ENCODE data around the gene NOMO2. TPM values are rescaled to one million over a fixed set of nuclear protein-coding genes. Genes with fewer than 3 reads are reported as not detected.
"Not testable (repeated sequence)": the region's sequence is repeated elsewhere in the genome, so short reads cannot be mapped to it uniquely, and the experiment has no call there.

The NOMO2 gene
- total RNA-seq, 1 donor from 2014 or later, result 118 TPM

DNA sequence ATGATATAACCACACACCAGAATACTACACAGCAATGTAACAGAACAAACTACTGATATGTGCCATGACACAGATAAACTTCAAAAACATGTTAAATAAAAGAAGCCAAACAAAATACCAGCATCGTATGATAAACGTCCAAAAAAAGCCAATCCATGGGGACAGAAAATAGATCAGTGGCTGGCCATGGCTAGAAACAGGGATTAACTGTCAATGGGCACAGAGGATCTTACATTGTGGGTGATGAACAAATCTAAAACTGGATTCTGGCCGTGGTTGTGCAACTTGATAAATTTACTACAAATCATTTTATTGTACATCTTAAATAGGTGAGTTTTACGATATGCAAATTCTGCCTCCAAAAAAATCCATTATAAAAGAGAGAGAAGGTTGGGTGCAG lies 35.4 kb downstream of the NOMO2 start:
- H3K4me3 ChIP-seq; H3K4me1 ChIP-seq; DNase-seq; H3K9me3 ChIP-seq; ATAC-seq; intact Hi-C loops (cut with DNase I); H3K27me3 ChIP-seq (ENCODE audit: low read depth); H3K27ac ChIP-seq: not testable (repeated sequence)
- peaks cover 13% of the 10 kb centered on the region for H3K36me3 ChIP-seq

DNA sequence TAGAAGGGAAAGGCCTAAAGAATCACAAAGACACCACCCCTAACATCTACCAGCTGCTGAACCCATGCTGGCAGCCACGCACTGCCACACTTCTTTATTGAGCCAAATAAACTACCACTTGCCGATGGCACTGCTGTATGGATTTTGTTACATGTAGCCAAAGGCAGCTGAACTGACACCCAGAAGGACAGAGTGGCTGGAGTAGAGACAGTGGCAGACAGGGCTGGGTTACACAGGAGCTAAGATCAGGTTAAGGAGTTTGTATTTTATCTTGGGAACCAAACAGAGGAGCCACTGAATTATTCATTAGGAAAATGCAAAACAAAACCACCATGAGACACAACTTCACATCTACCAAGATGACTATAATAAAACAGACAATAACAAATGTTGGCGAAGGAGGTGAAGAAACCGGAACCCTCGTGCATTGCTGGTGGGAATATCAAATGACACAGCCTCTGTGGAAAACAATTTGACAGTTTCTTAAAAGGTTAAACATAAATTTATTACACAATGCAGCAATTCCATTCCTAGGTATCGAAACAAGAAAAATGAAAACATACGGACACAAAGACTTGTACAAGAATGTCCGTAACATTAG lies 35.9 kb downstream of the NOMO2 start:
- ATAC-seq; H3K27me3 ChIP-seq (ENCODE audit: low read depth); H3K9me3 ChIP-seq; H3K27ac ChIP-seq; H3K4me3 ChIP-seq; DNase-seq; H3K4me1 ChIP-seq; intact Hi-C loops (cut with DNase I): not testable (repeated sequence)
- peaks cover 13% of the 10 kb centered on the region for H3K36me3 ChIP-seq

DNA sequence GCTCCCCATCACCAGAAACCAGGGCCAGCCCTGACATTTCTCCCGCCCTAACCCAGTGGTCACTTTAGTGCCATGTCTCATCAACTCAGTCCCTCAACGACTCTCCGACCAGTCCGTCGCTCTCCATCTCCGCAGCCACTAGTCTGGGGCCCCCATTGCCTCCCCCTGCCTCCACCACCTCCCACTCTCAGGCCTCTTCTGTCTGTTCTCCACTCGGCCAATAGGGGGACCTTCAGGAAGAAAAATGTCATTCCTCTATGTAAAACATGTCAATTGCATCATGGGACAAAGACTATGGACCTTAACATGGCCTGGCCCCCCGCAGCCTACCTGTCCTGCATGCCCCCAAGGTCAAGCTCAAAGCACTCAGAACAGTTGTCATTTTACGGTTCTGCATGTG lies 39.3 kb downstream of the NOMO2 start:
- DNase-seq; H3K9me3 ChIP-seq; H3K4me3 ChIP-seq; H3K4me1 ChIP-seq; H3K27me3 ChIP-seq (ENCODE audit: low read depth); H3K27ac ChIP-seq; ATAC-seq; intact Hi-C loops (cut with DNase I); H3K36me3 ChIP-seq: not testable (repeated sequence)

DNA sequence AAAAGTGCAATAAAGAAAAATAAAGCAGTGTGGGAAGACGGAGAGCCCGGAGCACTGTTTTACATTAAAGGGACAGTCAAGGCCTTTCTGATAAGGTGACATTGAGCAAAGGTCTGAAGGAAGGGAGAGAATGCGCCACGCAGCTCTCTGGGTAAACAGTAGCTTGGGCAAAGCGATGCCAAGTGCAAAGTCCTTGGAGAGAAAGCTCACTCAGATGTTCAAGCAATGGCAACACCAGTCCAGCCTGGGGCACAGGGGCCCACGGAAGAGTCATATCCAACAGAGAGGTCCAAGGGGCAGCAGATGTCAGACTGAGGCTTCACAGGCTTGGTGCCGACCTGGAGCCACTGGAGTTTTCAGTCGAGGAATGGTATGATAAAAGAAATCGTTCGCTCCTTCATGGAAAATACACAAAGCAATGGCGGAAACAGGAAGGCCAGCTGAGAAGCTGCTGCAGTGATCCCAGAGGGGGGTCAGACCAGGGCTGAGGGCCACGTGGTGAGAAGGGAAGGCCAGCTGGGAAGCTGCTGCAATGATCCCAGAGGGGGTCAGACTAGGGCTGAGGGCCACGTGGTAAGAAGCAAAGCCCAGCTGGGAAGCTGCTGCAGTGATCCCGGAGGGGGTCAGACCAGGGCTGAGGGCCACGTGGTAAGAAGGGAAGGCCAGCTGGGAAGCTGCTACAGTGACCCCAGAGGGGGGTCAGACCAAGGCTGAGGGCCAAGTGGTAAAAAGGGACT lies 40.3 kb downstream of the NOMO2 start:
- H3K4me3 ChIP-seq; ATAC-seq; DNase-seq; H3K4me1 ChIP-seq; H3K9me3 ChIP-seq; H3K27me3 ChIP-seq (ENCODE audit: low read depth); H3K36me3 ChIP-seq; intact Hi-C loops (cut with DNase I); H3K27ac ChIP-seq: not testable (repeated sequence)

DNA sequence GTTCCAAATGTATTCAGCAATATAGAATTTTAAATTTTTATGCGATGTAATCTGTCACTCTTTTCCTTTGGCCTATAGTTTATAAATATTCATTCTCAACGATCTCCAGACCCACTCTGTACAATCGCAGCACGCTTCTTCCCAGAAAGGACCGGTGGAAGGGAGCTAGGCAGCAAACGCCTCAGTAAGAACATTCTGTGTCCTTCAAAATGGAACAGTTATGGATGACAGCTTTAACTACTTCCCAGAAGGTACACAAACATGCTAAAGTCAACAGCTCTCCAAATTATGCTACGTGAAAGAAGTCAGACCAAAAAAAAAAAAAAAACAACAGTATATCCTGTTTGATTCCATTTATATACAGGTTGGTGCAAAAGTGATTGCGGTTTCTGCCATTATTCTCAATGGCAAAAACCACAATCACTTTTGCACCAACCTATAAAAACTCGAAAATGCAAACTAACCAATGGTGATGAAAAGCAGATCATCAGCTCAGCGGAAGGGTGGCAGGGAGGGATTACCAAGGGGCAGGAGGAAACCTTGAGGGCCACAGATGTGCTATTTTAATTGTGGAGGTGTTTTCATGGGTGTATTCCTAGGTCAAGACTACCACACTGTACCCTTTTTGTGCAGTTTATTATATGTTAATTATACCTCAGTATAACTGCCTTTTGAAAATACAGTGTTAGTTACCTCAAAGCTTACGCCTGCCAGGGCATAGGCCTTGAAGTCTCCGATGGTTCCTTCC lies 43.2 kb downstream of the NOMO2 start:
- DNase-seq; intact Hi-C loops (cut with DNase I); H3K36me3 ChIP-seq; H3K9me3 ChIP-seq; H3K27me3 ChIP-seq (ENCODE audit: low read depth); H3K4me3 ChIP-seq; H3K27ac ChIP-seq; ATAC-seq; H3K4me1 ChIP-seq: not testable (repeated sequence)

DNA sequence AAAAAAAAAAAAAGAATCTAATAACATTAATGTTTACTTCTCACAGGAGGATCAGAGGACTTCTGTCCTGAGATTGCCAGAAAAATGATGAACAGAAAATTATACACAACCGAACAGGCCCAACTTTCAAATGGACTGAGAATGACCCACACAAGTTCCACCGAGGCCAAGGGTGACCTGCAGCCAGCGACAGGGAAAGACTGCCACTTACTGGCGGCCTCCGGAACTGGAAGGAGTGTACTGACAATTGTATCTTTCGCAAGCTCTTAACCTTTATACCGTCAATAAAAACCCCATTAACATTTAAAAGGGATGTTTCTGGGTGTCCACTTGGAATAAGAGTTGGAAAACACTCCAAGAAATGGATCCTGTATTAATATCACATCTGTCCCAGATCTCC lies 63.5 kb downstream of the NOMO2 start:
- DNase-seq; H3K4me1 ChIP-seq; H3K36me3 ChIP-seq; H3K27me3 ChIP-seq (ENCODE audit: low read depth); H3K9me3 ChIP-seq; H3K27ac ChIP-seq; intact Hi-C loops (cut with DNase I); H3K4me3 ChIP-seq: not testable (repeated sequence)
- ATAC-seq, result peak; percentile 74 to 85

DNA sequence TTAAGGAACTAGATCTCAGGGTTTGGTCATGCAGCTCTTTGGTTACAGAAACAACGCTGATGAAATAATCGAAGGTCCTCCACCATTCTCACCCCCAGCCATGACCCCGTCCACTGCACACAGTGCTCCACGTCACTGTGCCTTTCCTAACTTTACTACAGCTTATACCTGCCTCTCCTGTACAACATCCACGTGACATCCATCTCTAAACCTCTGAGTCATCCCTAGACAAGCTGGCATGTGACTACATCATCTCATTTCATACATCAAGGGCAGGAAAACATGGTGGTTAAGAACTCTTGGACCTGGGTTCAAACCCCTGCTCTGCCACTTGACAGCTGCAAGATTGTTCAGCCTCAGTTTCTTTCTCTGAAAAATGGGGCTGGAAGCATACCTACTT lies 64.9 kb downstream of the NOMO2 start:
- H3K27me3 ChIP-seq (ENCODE audit: low read depth); H3K36me3 ChIP-seq; DNase-seq; H3K4me1 ChIP-seq; H3K4me3 ChIP-seq; ATAC-seq; H3K27ac ChIP-seq; H3K9me3 ChIP-seq; intact Hi-C loops (cut with DNase I): not testable (repeated sequence)

DNA sequence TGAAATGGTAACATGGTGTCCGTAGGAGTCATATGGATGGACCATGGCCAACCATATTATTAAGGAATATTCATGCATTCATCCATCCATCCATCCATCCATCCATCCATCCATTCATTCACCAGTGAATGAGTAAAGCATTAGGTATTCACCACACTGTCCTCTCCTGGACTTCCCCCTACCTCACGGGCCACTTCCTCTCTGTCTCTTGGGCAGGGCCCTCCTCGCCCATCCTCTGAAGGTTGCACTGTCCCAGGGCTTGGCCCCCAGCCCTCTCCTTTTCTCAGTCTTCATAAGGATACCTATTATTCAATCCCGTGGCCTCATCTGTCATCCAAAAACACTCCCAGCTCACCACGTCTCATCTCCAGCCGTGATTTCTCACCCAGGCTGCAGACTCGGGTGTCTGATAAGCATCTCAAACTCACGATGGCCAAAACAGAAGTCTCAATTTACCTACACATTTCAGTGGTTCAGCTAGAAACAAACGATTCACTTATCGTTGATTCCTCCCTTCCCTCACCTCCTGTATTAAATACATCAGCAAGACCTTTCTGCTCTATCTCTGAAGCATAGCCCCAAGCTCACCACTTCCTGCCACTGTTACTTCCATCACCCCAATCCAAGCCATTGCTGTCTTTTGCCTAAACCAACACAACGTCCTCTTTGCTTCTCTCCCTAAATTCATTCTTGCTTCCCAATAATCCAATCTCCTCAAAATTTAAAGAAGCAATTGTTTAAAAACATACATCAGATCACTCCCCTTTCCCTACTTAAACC lies 69.6 kb downstream of the NOMO2 start:
- intact Hi-C loops (cut with DNase I); H3K27ac ChIP-seq; H3K36me3 ChIP-seq; ATAC-seq; H3K4me3 ChIP-seq; H3K27me3 ChIP-seq (ENCODE audit: low read depth); H3K9me3 ChIP-seq; H3K4me1 ChIP-seq; DNase-seq: not testable (repeated sequence)

DNA sequence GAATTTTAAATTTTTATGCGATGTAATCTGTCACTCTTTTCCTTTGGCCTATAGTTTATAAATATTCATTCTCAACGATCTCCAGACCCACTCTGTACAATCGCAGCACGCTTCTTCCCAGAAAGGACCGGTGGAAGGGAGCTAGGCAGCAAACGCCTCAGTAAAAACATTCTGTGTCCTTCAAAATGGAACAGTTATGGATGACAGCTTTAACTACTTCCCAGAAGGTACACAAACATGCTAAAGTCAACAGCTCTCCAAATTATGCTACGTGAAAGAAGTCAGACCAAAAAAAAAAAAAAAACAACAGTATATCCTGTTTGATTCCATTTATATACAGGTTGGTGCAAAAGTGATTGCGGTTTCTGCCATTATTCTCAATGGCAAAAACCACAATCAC lies 125.9 kb downstream of the NOMO2 start:
- H3K27me3 ChIP-seq (ENCODE audit: low read depth); H3K4me3 ChIP-seq; H3K27ac ChIP-seq; intact Hi-C loops (cut with DNase I); H3K36me3 ChIP-seq; DNase-seq; H3K9me3 ChIP-seq; ATAC-seq; H3K4me1 ChIP-seq: not testable (repeated sequence)

DNA sequence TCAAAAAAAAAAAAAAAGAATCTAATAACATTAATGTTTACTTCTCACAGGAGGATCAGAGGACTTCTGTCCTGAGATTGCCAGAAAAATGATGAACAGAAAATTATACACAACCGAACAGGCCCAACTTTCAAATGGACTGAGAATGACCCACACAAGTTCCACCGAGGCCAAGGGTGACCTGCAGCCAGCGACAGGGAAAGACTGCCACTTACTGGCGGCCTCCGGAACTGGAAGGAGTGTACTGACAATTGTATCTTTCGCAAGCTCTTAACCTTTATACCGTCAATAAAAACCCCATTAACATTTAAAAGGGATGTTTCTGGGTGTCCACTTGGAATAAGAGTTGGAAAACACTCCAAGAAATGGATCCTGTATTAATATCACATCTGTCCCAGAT lies 146.1 kb downstream of the NOMO2 start:
- H3K9me3 ChIP-seq; H3K4me3 ChIP-seq; DNase-seq; H3K36me3 ChIP-seq; H3K27me3 ChIP-seq (ENCODE audit: low read depth); H3K4me1 ChIP-seq; H3K27ac ChIP-seq; intact Hi-C loops (cut with DNase I): not testable (repeated sequence)
- ATAC-seq, result peak; percentile 75 to 79

DNA sequence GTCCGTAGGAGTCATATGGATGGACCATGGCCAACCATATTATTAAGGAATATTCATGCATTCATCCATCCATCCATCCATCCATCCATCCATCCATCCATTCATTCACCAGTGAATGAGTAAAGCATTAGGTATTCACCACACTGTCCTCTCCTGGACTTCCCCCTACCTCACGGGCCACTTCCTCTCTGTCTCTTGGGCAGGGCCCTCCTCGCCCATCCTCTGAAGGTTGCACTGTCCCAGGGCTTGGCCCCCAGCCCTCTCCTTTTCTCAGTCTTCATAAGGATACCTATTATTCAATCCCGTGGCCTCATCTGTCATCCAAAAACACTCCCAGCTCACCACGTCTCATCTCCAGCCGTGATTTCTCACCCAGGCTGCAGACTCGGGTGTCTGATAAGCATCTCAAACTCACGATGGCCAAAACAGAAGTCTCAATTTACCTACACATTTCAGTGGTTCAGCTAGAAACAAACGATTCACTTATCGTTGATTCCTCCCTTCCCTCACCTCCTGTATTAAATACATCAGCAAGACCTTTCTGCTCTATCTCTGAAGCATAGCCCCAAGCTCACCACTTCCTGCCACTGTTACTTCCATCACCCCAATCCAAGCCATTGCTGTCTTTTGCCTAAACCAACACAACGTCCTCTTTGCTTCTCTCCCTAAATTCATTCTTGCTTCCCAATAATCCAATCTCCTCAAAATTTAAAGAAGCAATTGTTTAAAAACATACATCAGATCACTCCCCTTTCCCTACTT lies 152.2 kb downstream of the NOMO2 start:
- H3K4me1 ChIP-seq; H3K4me3 ChIP-seq; intact Hi-C loops (cut with DNase I); H3K36me3 ChIP-seq; ATAC-seq; H3K27me3 ChIP-seq (ENCODE audit: low read depth); H3K9me3 ChIP-seq; H3K27ac ChIP-seq; DNase-seq: not testable (repeated sequence)

DNA sequence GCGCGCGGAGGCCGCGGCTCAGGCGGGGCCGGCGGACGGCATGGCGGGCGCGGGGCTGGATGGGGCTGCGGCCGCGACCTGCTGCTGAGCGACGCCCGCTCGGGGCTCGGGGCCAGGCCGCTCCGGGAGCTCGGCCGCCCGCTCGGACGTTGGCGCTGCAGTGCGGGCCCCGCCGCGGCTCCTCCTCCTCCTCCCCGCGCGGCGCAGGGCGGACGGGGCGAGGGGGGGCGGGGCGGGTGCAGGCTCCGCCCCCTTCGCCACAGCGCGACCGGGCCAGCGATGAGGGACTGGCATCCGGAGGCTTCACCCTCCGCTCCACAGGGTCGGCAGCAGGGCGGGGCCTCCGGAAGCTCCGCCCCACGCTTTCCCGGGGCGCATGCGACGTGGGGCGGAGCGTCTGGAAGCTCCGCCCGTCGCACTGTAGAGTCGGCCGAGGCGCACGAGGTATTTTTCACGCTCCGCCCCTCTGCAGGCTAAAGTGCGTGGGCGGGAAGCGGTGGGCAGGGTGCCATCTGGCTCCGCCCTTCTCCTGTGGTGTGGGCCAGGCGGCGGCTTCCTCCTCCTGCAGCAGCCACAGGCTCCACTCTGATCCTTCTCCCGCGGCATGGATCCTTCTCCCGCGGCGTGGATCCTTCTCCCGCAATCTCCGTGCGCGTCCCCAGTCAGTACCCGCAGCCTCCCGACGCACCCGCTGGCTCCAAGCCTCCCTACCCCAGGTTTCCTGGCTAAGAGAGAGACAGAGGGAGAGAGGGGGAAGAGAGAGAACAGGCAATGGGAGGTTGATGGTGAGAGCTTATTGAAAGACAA lies 159.8 kb downstream of the NOMO2 start:
- H3K36me3 ChIP-seq; DNase-seq; H3K27me3 ChIP-seq (ENCODE audit: low read depth); H3K4me3 ChIP-seq; H3K27ac ChIP-seq; H3K9me3 ChIP-seq; H3K4me1 ChIP-seq; intact Hi-C loops (cut with DNase I): not testable (repeated sequence)
- peak; percentile 86 to 92 for ATAC-seq
